MM.1S (cell line): ENCODE measurements around the gene LARGE1.

ENCODE experiments used
- EZH2 ChIP-seq: fragments of 300-600 bp; sonication (generic); optimal IDR thresholded peaks from 2 replicates; pipeline ENCODE3; 2017; ENCODE audit warnings: low read depth, mild to moderate bottlenecking, antibody characterized with exemption, low read length, mixed read lengths
- EZH2phosphoT487 ChIP-seq: fragments of 300-600 bp; sonication (generic); IDR thresholded peaks from 2 replicates; pipeline ENCODE4 v1.6.1; 2018; ENCODE audit warnings: antibody characterized with exemption, low read length
- TF ChIP-seq, protein P1 (sequence below): fragments of 300-600 bp; sonication (generic); IDR thresholded peaks from 2 replicates; pipeline ENCODE4 v1.5.1; 2016; ENCODE audit warnings: antibody characterized with exemption, low read length, mixed read lengths

DNA sequence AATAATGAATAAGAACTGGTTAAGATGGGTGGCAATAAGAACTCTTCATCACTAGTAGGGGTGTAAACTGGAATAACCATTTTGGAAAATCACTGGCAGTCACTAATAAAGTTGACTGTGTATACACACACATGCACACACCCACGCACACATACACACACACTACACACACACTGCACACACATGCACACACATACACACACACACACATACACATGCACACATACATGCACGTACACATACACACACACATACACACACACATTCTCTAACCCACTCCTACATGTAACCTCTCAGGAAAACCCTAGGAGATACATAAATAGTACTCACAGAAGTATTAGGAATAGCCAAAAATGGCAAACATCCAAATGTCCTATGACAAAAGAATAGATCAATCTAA lies 455.6 kb downstream of the LARGE1 start:
- TF ChIP-seq, protein P1, sequence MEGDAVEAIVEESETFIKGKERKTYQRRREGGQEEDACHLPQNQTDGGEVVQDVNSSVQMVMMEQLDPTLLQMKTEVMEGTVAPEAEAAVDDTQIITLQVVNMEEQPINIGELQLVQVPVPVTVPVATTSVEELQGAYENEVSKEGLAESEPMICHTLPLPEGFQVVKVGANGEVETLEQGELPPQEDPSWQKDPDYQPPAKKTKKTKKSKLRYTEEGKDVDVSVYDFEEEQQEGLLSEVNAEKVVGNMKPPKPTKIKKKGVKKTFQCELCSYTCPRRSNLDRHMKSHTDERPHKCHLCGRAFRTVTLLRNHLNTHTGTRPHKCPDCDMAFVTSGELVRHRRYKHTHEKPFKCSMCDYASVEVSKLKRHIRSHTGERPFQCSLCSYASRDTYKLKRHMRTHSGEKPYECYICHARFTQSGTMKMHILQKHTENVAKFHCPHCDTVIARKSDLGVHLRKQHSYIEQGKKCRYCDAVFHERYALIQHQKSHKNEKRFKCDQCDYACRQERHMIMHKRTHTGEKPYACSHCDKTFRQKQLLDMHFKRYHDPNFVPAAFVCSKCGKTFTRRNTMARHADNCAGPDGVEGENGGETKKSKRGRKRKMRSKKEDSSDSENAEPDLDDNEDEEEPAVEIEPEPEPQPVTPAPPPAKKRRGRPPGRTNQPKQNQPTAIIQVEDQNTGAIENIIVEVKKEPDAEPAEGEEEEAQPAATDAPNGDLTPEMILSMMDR = no peak
- TF ChIP-seq EZH2 (no peak), EZH2phosphoT487 (no peak)
